ENCODE data around the gene GUCY1A1. TPM values are rescaled to one million over a fixed set of nuclear protein-coding genes. Genes with fewer than 3 reads are reported as not detected.

GUCY1A1 gene
- total RNA-seq, 1 experiment from 2014 or later, result not detected

Other genes with a start within 250 kb of the GUCY1A1 start
- not detected for gene GUCY1B1, start 92.2 kb downstream of the GUCY1A1 start, total RNA-seq (2021; ENCODE audit: unreplicated experiment)
- gene ASIC5, start 199.4 kb downstream of the GUCY1A1 start, total RNA-seq (2021; ENCODE audit: unreplicated experiment), result not detected
- gene TDO2, start 236.8 kb downstream of the GUCY1A1 start, total RNA-seq (2021; ENCODE audit: unreplicated experiment), result 0.27 TPM

Measured in HCT116 (cell line).